Prostate gland (tissue), 2 donors: ENCODE data around the gene COPG1.

Source experiments
- POLR2AphosphoS5 ChIP-seq: sonication (generic); formaldehyde crosslinking; IDR thresholded peaks from one replicate; pipeline ENCODE4 v1.6.1; 2017; ENCODE audit warnings: antibody characterized with exemption
- TF ChIP-seq, protein P1 (sequence below), 4 experiments: fragments of 200-600 bp in 2 of 4; fragments of 450-650 bp in 2 of 4; sonication (generic) in 2 of 4; IDR thresholded peaks; 1 replicate in 3 of 4; 2 replicates in 1 of 4; pipeline ENCODE4 v1.5.1; 2016 to 2019; ENCODE audit warnings: antibody characterized with exemption in 4 of 4, mild to moderate bottlenecking in 2 of 4, moderate library complexity in 2 of 4

DNA sequence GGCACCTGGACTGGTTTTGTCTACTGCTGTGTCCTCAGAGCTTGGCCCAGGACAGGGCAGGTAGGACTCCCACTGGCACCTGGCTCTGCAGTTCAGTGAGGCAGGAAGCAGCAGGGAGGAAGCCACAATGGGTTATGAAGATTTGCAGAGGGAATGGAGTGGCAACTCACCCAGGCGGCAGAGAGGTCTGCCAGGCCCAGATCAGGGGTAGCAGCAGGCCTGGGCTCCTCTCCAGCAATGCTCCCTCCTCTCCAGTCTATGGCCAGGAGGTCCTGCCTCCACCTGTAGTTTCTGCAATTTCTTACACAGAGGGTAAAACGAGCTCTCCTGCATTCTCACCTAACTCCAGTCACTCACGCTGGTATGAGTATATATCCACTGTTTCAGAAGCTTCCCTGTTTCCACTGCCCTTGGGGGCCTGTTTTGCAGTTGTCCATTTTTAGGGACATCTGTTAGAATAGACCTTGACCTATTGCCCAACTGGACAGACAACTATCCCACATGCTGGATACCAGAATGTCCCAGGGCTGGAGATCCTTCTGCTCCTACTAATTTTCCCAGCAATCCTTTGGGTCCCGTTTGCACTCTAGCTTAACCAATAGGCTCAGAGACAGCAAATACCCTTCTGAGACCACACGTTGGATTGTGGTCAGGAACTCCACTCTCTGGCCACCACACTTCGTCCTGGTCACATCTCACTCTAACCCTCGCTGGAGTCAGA, 64.4 kb downstream of the COPG1 start:
- TF ChIP-seq, protein P1, sequence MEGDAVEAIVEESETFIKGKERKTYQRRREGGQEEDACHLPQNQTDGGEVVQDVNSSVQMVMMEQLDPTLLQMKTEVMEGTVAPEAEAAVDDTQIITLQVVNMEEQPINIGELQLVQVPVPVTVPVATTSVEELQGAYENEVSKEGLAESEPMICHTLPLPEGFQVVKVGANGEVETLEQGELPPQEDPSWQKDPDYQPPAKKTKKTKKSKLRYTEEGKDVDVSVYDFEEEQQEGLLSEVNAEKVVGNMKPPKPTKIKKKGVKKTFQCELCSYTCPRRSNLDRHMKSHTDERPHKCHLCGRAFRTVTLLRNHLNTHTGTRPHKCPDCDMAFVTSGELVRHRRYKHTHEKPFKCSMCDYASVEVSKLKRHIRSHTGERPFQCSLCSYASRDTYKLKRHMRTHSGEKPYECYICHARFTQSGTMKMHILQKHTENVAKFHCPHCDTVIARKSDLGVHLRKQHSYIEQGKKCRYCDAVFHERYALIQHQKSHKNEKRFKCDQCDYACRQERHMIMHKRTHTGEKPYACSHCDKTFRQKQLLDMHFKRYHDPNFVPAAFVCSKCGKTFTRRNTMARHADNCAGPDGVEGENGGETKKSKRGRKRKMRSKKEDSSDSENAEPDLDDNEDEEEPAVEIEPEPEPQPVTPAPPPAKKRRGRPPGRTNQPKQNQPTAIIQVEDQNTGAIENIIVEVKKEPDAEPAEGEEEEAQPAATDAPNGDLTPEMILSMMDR (IDR thresholded peaks at IDR 0.05), result no peak
- TF ChIP-seq POLR2AphosphoS5, result no peak
